Measurements from ENCODE around the gene MATN1. TPM values are rescaled to one million over a fixed set of nuclear protein-coding genes. Genes with fewer than 3 reads are reported as not detected.

Gene MATN1
- total RNA-seq, 1 donor from 2014 or later: not detected

GRCh38 chr1:30735668-30736498 lies 12.5 kb upstream of the MATN1 start:
- Histone ChIP-seq H3K27me3 (ENCODE audit: low read depth) (no peaks in the 10 kb centered on the region), H3K4me3 (no peak overlapping the region), H3K36me3 (peaks cover 72% of the 10 kb centered on the region), H3K4me1 (peaks cover 1% of the 10 kb centered on the region), H3K27ac (no peak overlapping the region), H3K9me3 (no peaks in the 10 kb centered on the region)
- no peak for TF ChIP-seq CTCF (IDR thresholded peaks at IDR 0.05)
- ATAC-seq: no peak
- DNase-seq: no peak
- intact Hi-C loops (cut with DNase I): no loop called here

GRCh38 chr1:30735124-30735523 lies 11.7 kb upstream of the MATN1 start:
- intact Hi-C loops (cut with DNase I): no loop called here

GRCh38 chr1:30734580-30734979 lies 11.2 kb upstream of the MATN1 start:
- H3K9me3 ChIP-seq: no peaks in the 10 kb centered on the region
- peaks cover 63% of the 10 kb centered on the region for H3K36me3 ChIP-seq
- intact Hi-C loops (cut with DNase I): no loop called here
- ATAC-seq (no peak), DNase-seq (no peak)
- TF ChIP-seq CTCF (IDR thresholded peaks at IDR 0.05): no peak
- no peak overlapping the region for H3K27ac ChIP-seq
- H3K4me1 ChIP-seq: peaks cover 3% of the 10 kb centered on the region
- no peak overlapping the region for H3K4me3 ChIP-seq
- no peaks in the 10 kb centered on the region for H3K27me3 ChIP-seq (ENCODE audit: low read depth)

More at GRCh38 chr1:30735124-30735523, 11.7 kb upstream of the MATN1 start:
- peaks cover 68% of the 10 kb centered on the region for H3K36me3 ChIP-seq
- no peak for TF ChIP-seq CTCF (IDR thresholded peaks at IDR 0.05)
- H3K4me1 ChIP-seq: peaks cover 3% of the 10 kb centered on the region
- H3K4me3 ChIP-seq: no peak overlapping the region
- H3K27ac ChIP-seq: no peak overlapping the region
- no peaks in the 10 kb centered on the region for H3K27me3 ChIP-seq (ENCODE audit: low read depth)
- H3K9me3 ChIP-seq: no peaks in the 10 kb centered on the region
- ATAC-seq (peak; percentile 32 to 53), DNase-seq (no peak)

GRCh38 chr1:30734106-30734505 lies 10.7 kb upstream of the MATN1 start:
- Histone ChIP-seq H3K4me3 (no peak overlapping the region), H3K4me1 (peaks cover 3% of the 10 kb centered on the region), H3K9me3 (no peaks in the 10 kb centered on the region), H3K36me3 (peaks cover 58% of the 10 kb centered on the region), H3K27me3 (ENCODE audit: low read depth) (no peaks in the 10 kb centered on the region), H3K27ac (no peak overlapping the region)
- TF ChIP-seq CTCF (IDR thresholded peaks at IDR 0.05): no peak
- ATAC-seq: no peak
- DNase-seq: no peak
- intact Hi-C loops (cut with DNase I): no loop called here

- intact Hi-C loops (cut with DNase I): no loop called here
- H3K27me3 ChIP-seq (ENCODE audit: low read depth): no peaks in the 10 kb centered on the region
- TF ChIP-seq CTCF (IDR thresholded peaks at IDR 0.05): no peak
- peaks cover 52% of the 10 kb centered on the region for H3K36me3 ChIP-seq
- ATAC-seq: no peak
- no peak overlapping the region for H3K4me3 ChIP-seq
- H3K27ac ChIP-seq: no peak overlapping the region
- H3K9me3 ChIP-seq: no peaks in the 10 kb centered on the region
- peaks cover 3% of the 10 kb centered on the region for H3K4me1 ChIP-seq
- DNase-seq: no peak
Observed at GRCh38 chr1:30733493-30733892, 10.1 kb upstream of the MATN1 start.

Data from lower lobe of right lung (tissue), 2 donors.